ENCODE results near the gene MYCBPAP.

The MYCBPAP gene

DNA sequence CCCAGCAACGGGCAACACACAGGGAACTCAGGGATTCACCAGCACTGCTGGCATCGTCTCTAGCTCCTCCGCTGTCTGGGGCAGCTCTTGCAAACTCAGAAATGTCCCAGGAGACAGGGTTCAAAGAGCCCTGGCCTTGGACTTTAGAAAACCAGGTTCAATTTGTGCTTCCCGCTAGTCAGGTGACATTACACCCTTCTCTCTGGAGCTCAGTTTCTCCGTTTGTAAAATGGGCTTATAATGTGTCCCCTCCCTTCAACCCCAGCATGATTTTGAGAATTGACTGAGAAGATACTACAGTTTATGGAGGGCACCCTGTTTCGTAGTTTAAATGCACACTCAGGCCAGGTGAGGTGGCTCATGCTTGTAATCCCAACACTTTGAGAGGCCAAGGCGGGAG, 1.9 kb upstream of the MYCBPAP start:
- H3K27me3 Mint-ChIP-seq = peaks cover 25% of the 10 kb centered on the region
- DNase-seq = no peak
- no peak overlapping the region for H3K4me3 Mint-ChIP-seq
- no peak overlapping the region for H3K27ac Mint-ChIP-seq
- CTCF ChIA-PET = interaction anchor here (1.0 to 1.5 kb wide), 4 partner anchors 15 to 108 kb away, joined by 3 to 5 read pairs (median 5); no protein-coding TSS in a partner anchor
- peaks cover 74% of the 10 kb centered on the region for H3K4me1 Mint-ChIP-seq
- no peaks in the 10 kb centered on the region for H3K36me3 Mint-ChIP-seq
- H3K9me3 Mint-ChIP-seq = no peaks in the 10 kb centered on the region

DNA sequence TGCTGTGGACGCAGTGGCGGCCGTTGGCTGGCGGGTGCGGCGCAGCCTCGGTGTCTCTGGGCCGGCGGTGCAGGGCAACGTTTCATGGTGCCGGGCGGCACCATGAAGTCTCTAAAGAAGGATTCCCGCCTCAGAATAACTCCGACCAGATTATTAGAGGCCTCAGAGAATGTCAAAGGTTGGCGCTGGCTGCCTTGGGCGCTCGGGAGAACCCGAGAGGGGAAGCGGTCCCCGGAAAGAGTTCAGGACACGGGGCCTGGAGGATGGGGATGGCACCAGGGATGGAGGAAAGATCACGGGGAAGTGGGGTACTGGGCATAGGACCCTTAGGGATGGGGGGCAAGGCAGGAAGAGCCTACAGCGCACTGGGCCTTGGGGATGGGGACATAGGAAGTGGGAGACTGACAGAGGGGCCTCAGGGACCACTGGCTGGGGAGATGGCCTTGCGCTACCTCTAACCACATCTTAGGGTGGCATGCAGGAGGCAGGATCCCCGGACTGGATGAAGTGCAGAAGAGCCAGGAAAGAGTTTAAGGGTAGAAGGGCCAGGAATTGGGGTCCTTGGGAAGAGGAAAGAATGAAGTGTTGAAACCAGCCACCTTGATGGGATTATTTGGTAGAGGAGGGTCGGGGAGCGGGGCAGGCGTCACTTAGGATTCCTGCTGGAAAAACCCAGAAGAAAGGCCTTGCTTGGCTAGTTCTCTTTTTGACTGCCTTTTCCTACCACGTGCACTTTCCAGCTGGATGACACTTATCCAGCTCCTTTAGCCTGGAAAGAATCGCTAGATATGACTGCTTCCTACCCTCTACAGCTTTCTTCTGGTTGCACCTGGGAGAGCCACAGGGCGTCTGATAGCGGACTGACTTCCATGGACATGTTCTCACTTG, 578 bp downstream of the MYCBPAP start:
- H3K36me3 Mint-ChIP-seq = no peaks in the 10 kb centered on the region
- H3K27ac Mint-ChIP-seq = peak overlapping the region; percentile 93
- H3K4me3 Mint-ChIP-seq = peak overlapping the region; percentile 96
- no peaks in the 10 kb centered on the region for H3K9me3 Mint-ChIP-seq
- peaks cover 9% of the 10 kb centered on the region for H3K27me3 Mint-ChIP-seq
- no peak for DNase-seq
- peaks cover 66% of the 10 kb centered on the region for H3K4me1 Mint-ChIP-seq
- CTCF ChIA-PET = no interaction called here

DNA sequence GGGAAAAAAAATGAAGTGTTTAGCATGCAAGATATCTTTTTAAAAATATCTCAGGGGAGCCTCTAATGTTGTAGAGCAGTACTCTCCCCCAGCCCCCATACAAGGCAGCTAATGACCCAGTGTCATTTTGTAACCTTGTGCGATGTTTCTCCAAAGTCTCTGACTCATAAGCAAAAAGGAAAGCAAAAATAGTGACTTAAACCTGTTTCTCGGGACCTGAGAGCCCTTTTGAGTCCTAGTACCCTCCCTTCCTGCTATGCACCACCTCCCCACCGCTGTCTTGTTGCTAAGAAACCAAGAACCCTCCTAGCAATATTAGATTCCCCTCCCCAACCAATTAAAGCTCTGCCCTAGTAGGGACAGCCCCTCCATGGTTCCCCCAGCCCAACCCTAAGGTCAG, 2.8 kb downstream of the MYCBPAP start:
- Mint-ChIP-seq H3K27ac (peak overlapping the region; percentile 90), H3K36me3 (no peaks in the 10 kb centered on the region), H3K27me3 (peaks cover 2% of the 10 kb centered on the region), H3K4me3 (peak overlapping the region; percentile 21), H3K4me1 (peaks cover 43% of the 10 kb centered on the region), H3K9me3 (no peaks in the 10 kb centered on the region)
- CTCF ChIA-PET = interaction anchor here (0.8 to 1.9 kb wide), 5 partner anchors 10 to 36 kb away, joined by 3 to 9 read pairs (median 4); partner anchors contain the start of gene SPATA20
- peak; percentile 77 for DNase-seq

DNA sequence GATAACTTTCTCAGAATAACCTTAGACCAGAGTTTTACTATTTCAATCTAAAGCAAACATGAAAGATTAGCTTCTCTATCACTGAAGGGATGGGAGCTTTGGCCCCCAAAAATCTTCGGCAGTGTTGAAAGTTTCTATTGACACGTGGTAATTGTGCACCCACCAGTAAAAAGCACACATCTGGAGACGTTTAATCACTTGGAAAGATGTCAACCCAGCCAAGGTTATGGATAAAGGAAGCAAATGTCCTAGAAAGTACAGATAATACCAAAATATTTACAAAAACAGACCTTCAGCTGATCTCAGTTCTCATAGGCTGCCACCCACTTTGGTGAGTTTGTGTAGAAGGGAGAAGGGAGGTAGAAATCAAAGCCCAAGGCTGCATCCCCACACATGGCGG, 5.3 kb downstream of the MYCBPAP start:
- CTCF ChIA-PET = interaction anchor here (0.8 to 1.1 kb wide), 2 partner anchors 11 to 29 kb away, joined by 3 read pairs; no protein-coding TSS in a partner anchor
- Mint-ChIP-seq H3K27ac (no peak overlapping the region), H3K4me1 (peaks cover 60% of the 10 kb centered on the region), H3K27me3 (no peaks in the 10 kb centered on the region), H3K9me3 (no peaks in the 10 kb centered on the region), H3K36me3 (no peaks in the 10 kb centered on the region), H3K4me3 (no peak overlapping the region)
- no peak for DNase-seq

DNA sequence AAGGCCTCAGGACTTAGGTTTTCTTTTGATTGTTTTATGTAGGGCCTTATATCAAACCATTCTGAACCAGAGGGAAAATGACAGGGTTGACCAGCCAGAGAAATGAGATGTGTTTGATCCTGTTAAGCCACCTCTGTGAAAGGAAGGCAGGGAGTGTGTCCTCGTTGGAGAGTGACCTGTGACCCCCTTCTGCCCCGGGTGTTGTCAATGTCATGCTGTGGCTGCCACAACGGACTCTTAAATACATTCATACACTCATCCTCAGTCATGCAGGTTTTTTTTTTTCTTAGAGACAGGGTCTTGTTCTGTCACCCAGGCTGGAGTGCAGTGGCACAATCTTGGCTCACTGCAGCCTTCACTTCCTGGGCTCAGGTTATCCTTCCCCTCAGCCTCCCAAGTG, 6.1 kb downstream of the MYCBPAP start:
- H3K27me3 Mint-ChIP-seq = no peaks in the 10 kb centered on the region
- no peaks in the 10 kb centered on the region for H3K9me3 Mint-ChIP-seq
- H3K4me1 Mint-ChIP-seq = peaks cover 54% of the 10 kb centered on the region
- CTCF ChIA-PET = no interaction called here
- DNase-seq = no peak
- H3K4me3 Mint-ChIP-seq = no peak overlapping the region
- H3K36me3 Mint-ChIP-seq = no peaks in the 10 kb centered on the region
- no peak overlapping the region for H3K27ac Mint-ChIP-seq

DNA sequence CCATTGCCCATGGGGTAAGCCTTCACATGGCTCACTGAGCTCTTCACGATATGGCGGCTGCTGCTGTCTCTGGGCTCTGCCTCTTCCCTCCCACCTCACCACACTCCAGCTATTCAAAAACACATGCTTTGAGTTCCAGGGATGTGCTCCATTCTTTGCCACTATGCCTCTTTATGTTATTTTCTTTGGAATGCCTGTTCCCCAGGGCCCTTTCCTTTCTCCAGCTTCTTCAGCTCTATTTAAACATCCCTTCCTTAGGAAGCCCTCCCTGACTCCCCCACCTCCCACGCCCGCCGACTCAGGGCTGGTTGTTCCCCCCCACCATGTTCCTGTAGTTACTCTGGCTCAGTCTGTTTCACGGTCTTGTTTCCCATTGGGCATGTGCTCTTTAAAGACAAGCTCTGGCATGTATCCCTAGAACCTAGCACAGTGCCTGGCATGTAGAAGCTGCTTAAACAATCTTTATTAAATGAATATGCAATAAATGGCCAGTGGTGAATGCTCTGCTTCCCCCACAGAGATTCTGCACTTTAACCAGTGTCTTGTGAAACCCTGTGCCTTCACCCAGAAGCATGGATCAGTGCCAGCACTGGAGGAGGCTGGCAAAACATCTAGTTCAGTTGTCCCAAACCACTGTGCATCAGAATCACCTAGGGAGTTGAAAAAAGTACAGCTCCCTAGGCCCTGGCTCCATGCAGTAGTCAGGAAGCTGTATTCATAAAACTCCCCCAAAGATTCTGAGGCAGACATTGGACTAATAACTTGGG, 6.9 kb downstream of the MYCBPAP start:
- no peak for DNase-seq
- H3K4me3 Mint-ChIP-seq = no peak overlapping the region
- no peak overlapping the region for H3K27ac Mint-ChIP-seq
- H3K9me3 Mint-ChIP-seq = no peaks in the 10 kb centered on the region
- no peaks in the 10 kb centered on the region for H3K27me3 Mint-ChIP-seq
- CTCF ChIA-PET = interaction anchor here (1.3 to 1.9 kb wide), 3 partner anchors 11 to 17 kb away, joined by 3 to 7 read pairs (median 6); partner anchors contain the start of gene EPN3
- peaks cover 46% of the 10 kb centered on the region for H3K4me1 Mint-ChIP-seq
- H3K36me3 Mint-ChIP-seq = no peaks in the 10 kb centered on the region

DNA sequence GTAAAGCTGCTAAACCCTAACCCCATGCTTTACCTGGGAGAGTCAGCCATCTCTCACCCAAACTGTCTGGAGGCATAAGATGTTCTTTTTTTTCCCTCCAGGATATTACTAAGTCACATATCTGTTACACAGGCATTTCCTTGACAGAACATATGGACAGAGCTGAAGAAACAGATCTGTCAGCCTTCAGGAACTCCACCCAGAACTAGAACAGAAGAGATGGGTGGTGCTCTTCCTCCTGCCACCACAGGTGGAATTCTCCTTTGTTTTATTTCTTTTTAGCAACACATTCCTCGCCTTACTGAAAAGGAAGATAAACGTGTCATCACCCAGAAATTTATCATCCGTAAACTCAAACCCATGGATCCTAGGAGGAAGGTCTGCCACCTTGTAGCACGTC, 8.8 kb downstream of the MYCBPAP start:
- Mint-ChIP-seq H3K27me3 (no peaks in the 10 kb centered on the region), H3K9me3 (no peaks in the 10 kb centered on the region), H3K4me3 (no peak overlapping the region), H3K4me1 (peaks cover 34% of the 10 kb centered on the region), H3K27ac (peak overlapping the region; percentile 29), H3K36me3 (no peaks in the 10 kb centered on the region)
- CTCF ChIA-PET = interaction anchor here (1.9 kb wide), 1 partner anchor 16 kb away, joined by 7 read pairs; no protein-coding TSS in a partner anchor
- DNase-seq = no peak

DNA sequence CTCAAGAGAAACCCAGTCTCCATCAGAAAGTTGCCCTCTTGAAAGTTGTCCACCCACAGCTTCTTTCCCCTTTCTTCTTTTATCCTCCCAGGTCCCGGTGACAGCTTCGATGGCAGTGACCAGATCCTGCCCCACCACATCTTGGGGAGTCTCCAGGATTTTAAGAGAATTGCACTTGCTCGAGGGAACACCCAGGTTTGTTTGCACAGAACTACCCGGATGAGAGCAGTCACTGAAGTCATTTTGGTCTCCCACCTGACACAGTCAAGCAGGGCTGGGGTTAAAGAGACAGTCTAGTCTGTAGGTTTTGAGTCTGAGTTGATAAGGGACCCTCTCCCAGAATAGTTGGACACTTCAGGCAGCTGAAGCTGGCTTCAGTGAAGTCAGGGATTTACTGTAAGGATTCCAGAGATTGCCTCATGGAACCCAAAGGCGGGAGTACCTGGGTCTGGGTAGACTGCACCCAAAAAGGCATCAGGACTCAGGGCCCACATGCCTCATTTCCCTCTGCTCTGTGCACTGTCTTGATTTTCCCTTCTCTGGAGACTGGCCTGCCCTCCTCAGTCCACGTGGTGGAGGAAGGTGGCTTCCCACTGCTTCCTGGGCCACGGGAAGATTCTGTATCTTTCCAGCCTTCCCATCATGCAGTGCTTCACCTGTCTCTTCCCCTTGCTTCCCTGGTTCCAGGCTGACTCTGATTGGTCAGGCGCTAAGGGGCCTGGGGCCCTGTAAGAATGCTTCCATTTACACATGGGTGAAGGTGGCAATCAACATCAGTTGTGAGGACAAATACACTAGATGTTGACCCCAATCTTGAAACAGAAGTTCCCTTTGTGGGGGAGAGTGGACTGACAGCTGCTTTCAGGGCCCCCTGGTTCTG, 9.5 kb downstream of the MYCBPAP start:
- CTCF ChIA-PET = no interaction called here
- Mint-ChIP-seq H3K27ac (no peak overlapping the region), H3K27me3 (no peaks in the 10 kb centered on the region), H3K4me3 (no peak overlapping the region), H3K9me3 (no peaks in the 10 kb centered on the region), H3K4me1 (peaks cover 30% of the 10 kb centered on the region), H3K36me3 (no peaks in the 10 kb centered on the region)
- no peak for DNase-seq

DNA sequence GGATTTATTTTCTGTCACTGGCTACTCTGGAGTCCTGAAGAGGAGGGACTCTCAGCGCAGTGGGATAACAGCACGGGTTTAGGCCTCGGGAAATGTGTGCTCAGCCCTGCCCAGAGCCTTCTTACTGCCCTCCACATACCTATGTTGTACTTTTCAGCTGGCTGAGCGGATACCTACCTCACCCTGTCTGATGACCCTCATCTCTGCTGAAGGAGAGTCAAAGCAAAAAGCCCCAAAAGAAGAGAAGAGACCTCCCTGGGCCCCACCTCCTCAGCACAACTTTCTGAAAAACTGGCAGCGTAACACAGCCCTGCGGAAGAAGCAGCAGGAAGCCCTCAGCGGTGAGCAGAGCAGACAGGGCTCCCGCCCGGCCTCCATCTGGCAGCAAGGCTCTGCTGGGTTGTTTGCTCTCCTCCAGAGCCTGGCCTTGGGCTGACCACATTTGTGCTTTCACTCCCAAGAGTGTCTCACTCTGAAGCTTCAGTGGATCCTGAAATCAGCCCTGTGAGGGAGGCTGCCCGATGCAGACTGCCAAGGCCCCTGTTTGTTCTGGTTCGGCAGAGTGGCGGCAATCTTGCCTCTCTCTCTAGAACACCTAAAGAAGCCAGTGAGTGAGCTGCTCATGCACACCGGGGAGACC, 10.3 kb downstream of the MYCBPAP start:
- H3K36me3 Mint-ChIP-seq = no peaks in the 10 kb centered on the region
- peak overlapping the region; percentile 69 for H3K27ac Mint-ChIP-seq
- CTCF ChIA-PET = interaction anchor here (1.0 kb wide), 1 partner anchor 23 kb away, joined by 3 read pairs; no protein-coding TSS in a partner anchor

DNA sequence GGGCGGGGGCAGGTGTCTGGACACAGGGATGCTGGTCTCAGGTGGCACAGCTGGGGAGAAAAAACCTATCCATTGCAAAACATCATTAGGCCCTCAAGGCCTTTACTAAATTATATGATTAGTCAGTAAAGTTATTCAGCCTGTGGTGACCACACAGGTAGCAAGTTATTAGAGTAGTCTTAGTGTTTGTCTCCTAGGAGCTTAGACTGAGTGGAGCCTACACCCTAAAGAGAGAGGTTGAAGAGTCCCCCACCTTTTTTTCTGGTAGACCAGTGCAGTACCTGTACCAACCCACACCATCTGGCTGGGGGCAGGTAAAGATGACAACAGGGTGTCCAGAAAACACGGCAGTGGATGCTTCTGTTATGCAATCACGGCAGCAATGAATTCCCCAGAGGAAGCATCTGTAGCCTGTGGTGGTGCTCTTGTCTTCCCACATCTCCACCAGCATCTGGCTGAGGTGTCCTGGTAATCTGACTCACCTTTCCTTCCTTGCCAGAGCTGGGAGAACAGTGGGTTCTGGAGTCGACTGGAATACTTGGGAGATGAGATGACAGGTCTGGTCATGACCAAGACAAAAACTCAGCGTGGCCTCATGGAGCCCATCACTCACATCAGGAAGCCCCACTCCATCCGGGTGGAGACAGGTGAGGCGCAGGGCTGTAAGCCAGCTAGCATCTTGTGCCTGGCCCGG, 11.0 kb downstream of the MYCBPAP start:
- H3K4me3 Mint-ChIP-seq = no peak overlapping the region
- H3K9me3 Mint-ChIP-seq = no peaks in the 10 kb centered on the region
- H3K4me1 Mint-ChIP-seq = peaks cover 30% of the 10 kb centered on the region
- no peak for DNase-seq
- CTCF ChIA-PET = interaction anchor here (1.0 kb wide), 1 partner anchor 23 kb away, joined by 3 read pairs; no protein-coding TSS in a partner anchor
- no peaks in the 10 kb centered on the region for H3K27me3 Mint-ChIP-seq
- no peak overlapping the region for H3K27ac Mint-ChIP-seq
- H3K36me3 Mint-ChIP-seq = no peaks in the 10 kb centered on the region

More for the DNA sequence above, 10.3 kb downstream of the MYCBPAP start:
- no peak for DNase-seq
- Mint-ChIP-seq H3K27me3 (no peaks in the 10 kb centered on the region), H3K4me1 (peaks cover 30% of the 10 kb centered on the region), H3K9me3 (no peaks in the 10 kb centered on the region), H3K4me3 (no peak overlapping the region)

DNA sequence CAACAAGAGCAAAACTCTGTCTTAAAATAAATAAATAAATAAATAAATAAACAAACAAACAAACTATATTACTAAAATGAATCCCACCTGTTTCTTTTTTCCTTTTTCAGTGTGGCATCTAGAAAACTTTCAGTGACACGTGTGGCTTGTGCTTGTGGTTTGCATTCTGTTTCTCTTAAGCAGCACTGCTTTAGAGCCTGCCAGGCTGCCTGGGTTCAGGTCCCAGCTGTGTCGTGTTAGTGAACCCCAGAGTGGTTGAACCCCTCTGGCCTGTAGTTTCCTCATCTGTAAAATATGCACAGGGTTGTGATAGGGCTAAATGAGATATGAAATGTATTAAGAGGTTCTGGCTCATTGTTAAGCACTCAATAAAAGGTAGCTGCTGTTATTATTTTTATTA, 12.2 kb downstream of the MYCBPAP start:
- no peaks in the 10 kb centered on the region for H3K9me3 Mint-ChIP-seq
- no peaks in the 10 kb centered on the region for H3K36me3 Mint-ChIP-seq
- CTCF ChIA-PET = interaction anchor here (0.9 kb wide), 1 partner anchor 14 kb away, joined by 3 read pairs; no protein-coding TSS in a partner anchor
- DNase-seq = no peak
- no peak overlapping the region for H3K27ac Mint-ChIP-seq
- no peaks in the 10 kb centered on the region for H3K27me3 Mint-ChIP-seq
- H3K4me1 Mint-ChIP-seq = peaks cover 30% of the 10 kb centered on the region
- H3K4me3 Mint-ChIP-seq = no peak overlapping the region

DNA sequence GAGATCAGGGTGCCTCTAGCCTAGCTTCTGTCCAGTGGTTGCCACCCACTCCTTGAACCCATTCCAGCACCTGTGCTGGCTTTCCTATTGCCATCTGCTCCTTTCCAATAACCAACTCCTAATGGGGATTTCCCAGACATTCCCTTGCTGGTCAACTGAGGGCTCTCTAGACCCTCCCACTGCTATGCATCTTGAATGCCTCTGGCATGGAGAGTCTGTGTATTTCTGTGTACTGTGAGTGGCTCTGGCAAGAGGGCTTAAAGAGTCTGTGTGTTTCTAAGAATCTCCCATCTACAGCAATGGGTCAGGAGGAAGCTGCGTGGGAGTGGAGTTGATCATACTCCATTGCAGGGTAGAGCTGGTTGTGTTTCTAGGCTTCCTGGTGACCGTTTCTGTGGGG, 13.3 kb downstream of the MYCBPAP start:
- Mint-ChIP-seq H3K4me3 (no peak overlapping the region), H3K27ac (no peak overlapping the region), H3K9me3 (no peaks in the 10 kb centered on the region), H3K4me1 (peaks cover 26% of the 10 kb centered on the region), H3K27me3 (no peaks in the 10 kb centered on the region), H3K36me3 (no peaks in the 10 kb centered on the region)
- CTCF ChIA-PET = interaction anchor here (0.9 to 1.1 kb wide), 2 partner anchors 15 to 160 kb away, joined by 3 to 4 read pairs; no protein-coding TSS in a partner anchor
- DNase-seq = no peak

DNA sequence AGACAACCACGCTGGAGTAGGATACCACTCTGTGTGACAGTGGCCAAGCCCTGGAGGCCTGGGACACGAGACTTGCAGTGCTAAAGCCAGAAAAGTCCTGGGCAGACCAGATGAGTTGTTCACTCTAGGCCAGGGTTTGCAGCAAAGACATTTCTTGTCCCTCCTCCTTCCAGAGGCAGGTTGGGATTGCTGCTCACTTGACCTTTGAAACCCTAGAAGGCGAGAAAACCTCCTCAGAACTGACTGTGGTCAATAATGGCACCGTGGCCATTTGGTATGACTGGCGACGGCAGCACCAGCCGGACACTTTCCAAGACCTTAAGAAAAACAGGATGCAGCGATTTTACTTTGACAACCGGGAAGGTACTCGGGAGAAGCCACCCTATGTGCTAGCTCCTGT, 14.5 kb downstream of the MYCBPAP start:
- H3K27me3 Mint-ChIP-seq = no peaks in the 10 kb centered on the region
- no peaks in the 10 kb centered on the region for H3K36me3 Mint-ChIP-seq
- no peak overlapping the region for H3K27ac Mint-ChIP-seq
- no peak for DNase-seq
- no peak overlapping the region for H3K4me3 Mint-ChIP-seq
- peaks cover 13% of the 10 kb centered on the region for H3K4me1 Mint-ChIP-seq
- CTCF ChIA-PET = interaction anchor here (0.7 kb wide), 1 partner anchor 307 kb away, joined by 3 read pairs; no protein-coding TSS in a partner anchor
- no peaks in the 10 kb centered on the region for H3K9me3 Mint-ChIP-seq

All from activated naive CD4-positive, alpha-beta T cell treated with anti-CD3 and anti-CD28 coated beads, Interleukin-2, amount 10 ng/mL, durations not matched to agents 7 days and 5 days (primary cell).